Measurements from ENCODE around the gene CCDC183. TPM values are rescaled to one million over a fixed set of nuclear protein-coding genes. Genes with fewer than 3 reads are reported as not detected.

Gene CCDC183
- total RNA-seq, 1 donor from 2014 or later: 0.84 TPM

GRCh38 chr9:136847826-136848392 lies 51.8 kb downstream of the CCDC183 start:
- no peak overlapping the region for H3K27ac ChIP-seq (ENCODE audit: low read depth, low read length)
- DNase-seq (ENCODE audit: low read depth) (peak; percentile 64), FAIRE-seq (no peak)

DNA sequence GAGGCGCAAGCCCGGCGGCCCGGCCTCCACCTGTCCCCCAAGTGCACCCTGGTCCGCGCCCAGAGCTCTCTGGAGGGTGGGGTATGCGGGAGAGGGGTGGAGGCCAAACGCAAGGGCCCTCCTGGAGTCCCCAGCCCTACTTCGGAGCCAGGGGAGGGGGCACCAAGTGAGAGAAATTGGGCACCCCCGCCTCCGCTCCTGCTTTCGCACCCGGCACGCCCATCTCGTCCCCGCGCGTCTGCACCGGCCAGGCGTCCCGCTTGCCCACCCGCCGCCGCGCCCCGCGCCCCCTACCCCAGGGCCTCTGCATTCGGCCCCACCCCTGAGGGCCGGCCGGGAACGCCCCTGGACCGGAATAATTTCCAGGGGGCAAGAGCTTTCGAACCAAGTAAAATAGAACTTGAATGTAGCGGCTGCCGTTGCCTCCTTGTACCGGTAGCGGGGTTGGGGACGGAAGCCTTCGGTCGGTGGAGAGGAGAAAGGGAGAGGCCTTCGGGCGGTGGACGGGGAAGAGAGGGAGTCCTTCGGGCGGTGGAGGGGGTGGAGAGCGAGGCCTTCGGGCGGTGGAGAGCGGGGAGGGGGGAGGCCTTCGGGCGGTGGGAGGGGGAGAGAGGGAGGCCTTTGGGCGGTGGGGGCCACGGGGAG lies 52.4 kb downstream of the CCDC183 start:
- H3K27me3 ChIP-seq (ENCODE audit: insufficient read depth, low read length): peaks cover 7% of the 10 kb centered on the region
- no peaks in the 10 kb centered on the region for H3K36me3 ChIP-seq (ENCODE audit: insufficient read depth, low read length)
- H3K27ac Mint-ChIP-seq (ENCODE audit: unreplicated experiment): peak overlapping the region; percentile 94
- H3K4me3 Mint-ChIP-seq (ENCODE audit: unreplicated experiment): peak overlapping the region; percentile 86
- peak overlapping the region; percentile 78 for H2AFZ ChIP-seq (ENCODE audit: low read depth, low read length)
- H3K9ac ChIP-seq (ENCODE audit: low read length): peak overlapping the region; percentile 85
- peaks cover 6% of the 10 kb centered on the region for H3K9me3 ChIP-seq (ENCODE audit: insufficient read depth, low read depth, low read length)
- DNase-seq (ENCODE audit: low read depth) (no peak), FAIRE-seq (no peak)
- H3K4me1 ChIP-seq (ENCODE audit: insufficient read depth, low read length): peaks cover 9% of the 10 kb centered on the region
- H3K4me1 Mint-ChIP-seq (ENCODE audit: low read depth, unreplicated experiment): no peaks in the 10 kb centered on the region
- no peaks in the 10 kb centered on the region for H3K36me3 Mint-ChIP-seq (ENCODE audit: low read depth, unreplicated experiment)
- peaks cover 11% of the 10 kb centered on the region for H3K79me2 ChIP-seq (ENCODE audit: insufficient read depth, low read length)
- peak overlapping the region; percentile 100 for H3K4me2 ChIP-seq (ENCODE audit: low read length)
- peaks cover 15% of the 10 kb centered on the region for H4K20me1 ChIP-seq (ENCODE audit: insufficient read depth, low read length)
- no peak for TF ChIP-seq CTCF (IDR thresholded peaks at IDR 0.05; ENCODE audit: insufficient read depth, low read depth, low read length)
- no peak for TF ChIP-seq EZH2 (IDR thresholded peaks at IDR 0.05; ENCODE audit: insufficient read depth, low read length)
- H3K4me3 ChIP-seq (ENCODE audit: insufficient read depth, low read depth, low read length): peak overlapping the region; percentile 91
- peak overlapping the region; percentile 89 for H3K27ac ChIP-seq (ENCODE audit: low read depth, low read length)
- H3K9me3 Mint-ChIP-seq (ENCODE audit: unreplicated experiment): peaks cover 3% of the 10 kb centered on the region
- no peaks in the 10 kb centered on the region for H3K27me3 Mint-ChIP-seq (ENCODE audit: low read depth, unreplicated experiment)

More at GRCh38 chr9:136847826-136848392, 51.8 kb downstream of the CCDC183 start:
- peak overlapping the region; percentile 85 for H3K9ac ChIP-seq (ENCODE audit: low read length)
- H3K4me1 ChIP-seq (ENCODE audit: insufficient read depth, low read length): peaks cover 9% of the 10 kb centered on the region
- H3K4me2 ChIP-seq (ENCODE audit: low read length): peak overlapping the region; percentile 100
- peaks cover 7% of the 10 kb centered on the region for H3K27me3 ChIP-seq (ENCODE audit: insufficient read depth, low read length)
- H2AFZ ChIP-seq (ENCODE audit: low read depth, low read length): peak overlapping the region; percentile 34
- peak overlapping the region; percentile 70 for H3K4me3 ChIP-seq (ENCODE audit: insufficient read depth, low read depth, low read length)
- no peaks in the 10 kb centered on the region for H3K36me3 ChIP-seq (ENCODE audit: insufficient read depth, low read length)
- no peaks in the 10 kb centered on the region for H3K27me3 Mint-ChIP-seq (ENCODE audit: low read depth, unreplicated experiment)
- H3K36me3 Mint-ChIP-seq (ENCODE audit: low read depth, unreplicated experiment): no peaks in the 10 kb centered on the region
- peaks cover 3% of the 10 kb centered on the region for H3K9me3 Mint-ChIP-seq (ENCODE audit: unreplicated experiment)
- TF ChIP-seq CTCF (IDR thresholded peaks at IDR 0.05; ENCODE audit: insufficient read depth, low read depth, low read length) (no peak), EZH2 (IDR thresholded peaks at IDR 0.05; ENCODE audit: insufficient read depth, low read length) (no peak)
- H3K4me3 Mint-ChIP-seq (ENCODE audit: unreplicated experiment): peak overlapping the region; percentile 86
- peaks cover 6% of the 10 kb centered on the region for H3K9me3 ChIP-seq (ENCODE audit: insufficient read depth, low read depth, low read length)
- peaks cover 11% of the 10 kb centered on the region for H3K79me2 ChIP-seq (ENCODE audit: insufficient read depth, low read length)
- no peaks in the 10 kb centered on the region for H3K4me1 Mint-ChIP-seq (ENCODE audit: low read depth, unreplicated experiment)
- H4K20me1 ChIP-seq (ENCODE audit: insufficient read depth, low read length): peaks cover 15% of the 10 kb centered on the region
- peak overlapping the region; percentile 94 for H3K27ac Mint-ChIP-seq (ENCODE audit: unreplicated experiment)

Measured in astrocyte (in vitro differentiated cells and primary cell).